Endothelial cell of umbilical vein (primary cell): Measurements from ENCODE around the gene SLC5A4.
"Not testable (repeated sequence)": the region's sequence is repeated elsewhere in the genome, so short reads cannot be mapped to it uniquely, and the experiment has no call there.

Experiments
- FOS ChIP-seq: IDR thresholded peaks from 2 replicates; pipeline ENCODE4 v1.6.1; 2011; ENCODE audit warnings: mild to moderate bottlenecking, low read length, moderate library complexity, borderline replicate concordance; ENCODE audit not compliant: insufficient read depth
- JUN ChIP-seq: IDR thresholded peaks from 2 replicates; pipeline ENCODE4 v1.6.1; 2011; ENCODE audit warnings: borderline replicate concordance, low read depth; ENCODE audit not compliant: insufficient read length, insufficient read depth
- POLR2A ChIP-seq: IDR thresholded peaks from 2 replicates; pipeline ENCODE4 v1.6.1; 2012; ENCODE audit warnings: low read depth, mild to moderate bottlenecking, control low read depth, low read length
- POLR2AphosphoS5 ChIP-seq: IDR thresholded peaks from 2 replicates; pipeline ENCODE4 v1.6.1; 2012; ENCODE audit warnings: low read depth, mild to moderate bottlenecking, control low read depth, low read length, moderate library complexity; ENCODE audit not compliant: insufficient read depth

DNA sequence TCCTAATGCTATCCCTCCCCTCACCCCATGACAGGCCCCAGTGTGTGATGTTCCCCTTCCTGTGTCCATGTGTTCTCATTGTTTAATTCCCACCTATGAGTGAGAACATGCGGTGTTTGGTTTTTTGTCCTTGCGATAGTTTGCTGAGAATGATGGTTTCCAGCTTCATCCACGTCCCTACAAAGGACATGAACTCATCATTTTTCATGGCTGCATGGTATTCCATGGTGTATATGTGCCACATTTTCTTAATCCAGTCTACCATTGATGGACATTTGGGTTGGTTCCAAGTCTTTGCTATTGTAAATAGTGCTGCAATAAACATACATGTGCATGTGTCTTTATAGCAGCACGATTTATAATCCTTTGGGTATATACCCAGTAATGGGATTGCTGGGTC is 20.2 kb upstream of the SLC5A4 start:
- not testable (repeated sequence) for TF ChIP-seq POLR2AphosphoS5, POLR2A, JUN, FOS
